Fibroblast of skin of abdomen (primary cell): ENCODE measurements around the gene NUP54.

Experiments used
- DNase-seq: peaks from one replicate; pipeline ENCODE4 v3.0.0-alpha.2; 2013

The NUP54 gene

DNA sequence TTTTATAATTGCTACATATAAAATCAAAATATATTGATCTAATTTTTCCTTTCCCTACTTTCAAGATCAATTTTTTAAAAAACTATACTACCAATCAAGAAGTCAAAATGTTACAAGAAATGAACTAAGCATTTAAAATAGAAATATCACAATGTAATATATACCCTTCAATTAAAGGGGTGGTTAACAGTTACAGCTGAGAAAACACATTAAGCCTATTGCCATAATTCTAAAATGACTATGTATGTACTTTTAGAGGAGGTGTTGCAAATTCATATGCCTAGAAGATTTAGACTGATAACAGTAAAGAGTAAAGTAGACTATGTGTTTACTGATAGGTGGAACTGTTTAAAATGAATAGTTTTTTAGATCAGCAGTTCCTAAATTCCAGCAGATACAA lies 3.7 kb downstream of the NUP54 start:
- no peak for DNase-seq

DNA sequence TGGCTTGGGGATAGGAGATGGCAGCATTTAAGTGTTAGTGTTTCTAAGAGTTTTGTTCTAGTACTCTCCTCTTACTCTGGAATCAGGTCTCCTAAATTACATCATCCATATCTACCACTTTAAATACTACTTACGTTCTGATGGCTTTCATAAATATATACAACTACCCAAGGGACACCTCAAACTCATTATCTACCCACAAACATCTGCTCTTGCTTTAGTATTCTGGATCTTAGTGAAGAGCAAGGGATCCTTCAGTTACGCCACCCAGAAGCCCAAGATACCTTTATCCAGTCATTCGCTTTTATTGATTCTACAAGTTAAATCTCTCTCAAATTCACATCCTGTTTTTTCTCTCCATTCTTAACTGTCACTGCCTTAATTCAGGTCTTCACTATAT lies 7.0 kb downstream of the NUP54 start:
- DNase-seq: no peak

DNA sequence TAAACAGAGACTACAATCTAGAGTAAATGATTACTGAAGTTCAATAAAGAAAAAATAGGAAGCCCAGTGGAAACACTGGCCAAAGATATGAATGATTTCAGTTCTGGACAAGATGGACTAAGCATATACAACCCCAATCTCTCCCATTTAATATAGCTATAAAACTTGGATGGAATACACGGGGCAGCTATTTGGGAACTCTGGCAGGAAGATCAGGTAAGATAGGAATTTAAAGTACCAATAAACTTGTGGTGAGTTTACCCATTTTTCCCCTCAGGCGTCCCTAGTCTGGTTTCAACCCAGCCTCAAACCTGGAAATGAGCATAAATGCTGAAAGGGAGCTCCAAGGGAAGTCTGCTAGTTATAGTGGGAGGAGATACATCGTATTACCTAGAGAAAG lies 20.4 kb downstream of the NUP54 start:
- no peak for DNase-seq

DNA sequence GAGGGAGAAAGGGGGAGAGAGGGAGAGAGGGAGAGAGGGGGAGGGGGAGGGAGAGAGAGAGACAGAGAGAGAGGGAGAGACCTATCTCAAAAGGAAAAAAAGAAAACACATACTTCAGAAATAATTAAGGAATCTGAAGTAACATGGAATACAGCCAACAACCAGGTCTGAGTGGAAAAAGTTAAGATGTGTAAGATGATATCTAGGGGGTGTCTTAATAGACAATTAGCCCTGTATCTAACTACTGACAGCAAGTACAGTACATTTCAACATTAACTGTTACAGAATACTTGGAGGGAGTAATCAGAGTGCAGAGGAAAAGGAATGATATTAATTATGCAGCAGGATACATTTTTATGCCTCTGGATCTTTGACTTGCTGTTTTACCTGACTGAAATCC lies 22.4 kb downstream of the NUP54 start:
- DNase-seq: no peak

DNA sequence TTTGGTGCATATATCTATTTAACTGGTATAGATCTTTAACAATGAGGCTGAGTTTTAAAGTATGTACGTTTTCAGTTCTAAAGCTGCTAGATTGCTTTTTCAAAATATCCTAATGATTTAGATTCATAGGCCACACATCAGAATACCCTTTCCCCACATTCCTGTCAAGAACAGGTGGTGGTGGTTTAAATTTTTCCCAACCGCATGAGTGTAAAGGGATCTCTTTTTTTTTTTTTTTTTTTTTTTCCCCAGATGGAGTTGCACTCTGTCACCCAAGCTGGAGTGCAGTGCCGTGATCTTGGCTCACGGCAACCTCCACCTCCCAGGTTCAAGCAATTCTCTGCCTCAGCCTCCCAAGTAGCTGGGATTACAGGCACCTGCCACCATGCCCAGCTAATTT lies 28.0 kb downstream of the NUP54 start:
- no peak for DNase-seq

DNA sequence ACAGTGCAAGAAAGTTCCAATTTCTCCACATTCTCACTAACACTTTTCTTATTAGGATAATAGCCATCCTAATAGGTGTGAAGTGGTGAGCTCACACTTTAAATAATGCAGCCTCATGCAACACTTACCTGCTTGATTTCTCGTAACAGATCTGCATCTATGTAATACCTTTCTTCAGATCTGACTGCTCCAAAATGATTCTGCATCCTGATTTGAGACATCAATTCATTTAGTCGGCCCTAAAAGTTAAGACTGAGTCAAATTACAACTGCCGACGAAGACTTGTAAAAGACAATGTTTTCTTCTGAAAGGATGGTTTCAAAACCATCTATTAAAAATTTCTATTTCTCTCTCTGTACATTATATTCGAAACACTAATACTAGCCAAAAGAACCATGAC lies 30.7 kb downstream of the NUP54 start:
- no peak for DNase-seq

DNA sequence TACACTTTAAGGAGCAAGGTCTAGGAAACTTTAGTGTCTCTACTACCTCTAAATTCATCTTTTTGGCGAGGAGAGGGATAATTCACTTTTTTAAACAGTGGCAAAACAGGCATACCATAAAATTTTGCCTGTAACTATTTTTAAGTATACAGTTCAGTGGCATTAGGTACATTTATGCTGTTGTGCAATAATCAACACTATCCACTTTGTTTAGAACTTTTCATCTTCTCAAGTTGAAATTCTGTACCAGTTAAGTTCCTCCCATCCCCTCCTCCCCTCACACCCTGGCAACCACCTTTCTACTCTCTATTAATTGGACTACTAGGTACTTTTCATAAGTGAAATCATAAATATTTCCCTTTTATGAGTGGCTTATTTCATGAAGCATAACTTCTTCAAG lies 31.4 kb downstream of the NUP54 start:
- no peak for DNase-seq

DNA sequence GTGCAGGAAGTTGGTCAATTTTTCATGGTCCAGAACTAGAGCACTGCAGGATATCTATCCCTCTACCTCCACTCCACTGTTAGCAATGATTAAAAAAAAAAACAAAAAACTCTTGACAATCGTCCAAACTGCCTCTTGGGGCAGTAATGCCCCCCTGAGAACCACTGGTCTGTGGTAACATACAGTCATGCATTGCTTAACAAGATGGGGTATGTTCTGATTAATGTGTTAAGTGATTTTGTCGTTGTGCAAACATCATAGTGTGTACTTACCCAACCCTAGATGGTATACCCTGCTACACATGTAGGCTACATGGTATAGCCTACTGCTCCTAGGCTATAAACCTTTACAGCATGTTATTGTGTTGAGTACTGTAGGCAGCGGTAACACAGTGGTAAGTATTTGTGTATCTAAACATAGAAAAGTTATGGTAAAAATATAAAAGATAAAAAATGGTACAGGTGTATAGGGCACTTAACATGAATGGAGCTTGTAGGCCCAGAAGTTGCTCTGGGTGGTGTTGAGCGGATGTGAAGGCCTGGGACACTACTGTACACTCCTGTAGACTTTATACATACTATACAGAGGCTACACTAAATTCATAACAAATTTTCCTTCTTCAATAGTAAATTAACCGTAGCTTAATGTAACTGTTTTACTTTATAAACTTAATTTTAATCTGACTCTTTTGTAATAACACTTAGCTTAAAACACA lies 39.6 kb downstream of the NUP54 start:
- peak; percentile 4 for DNase-seq

DNA sequence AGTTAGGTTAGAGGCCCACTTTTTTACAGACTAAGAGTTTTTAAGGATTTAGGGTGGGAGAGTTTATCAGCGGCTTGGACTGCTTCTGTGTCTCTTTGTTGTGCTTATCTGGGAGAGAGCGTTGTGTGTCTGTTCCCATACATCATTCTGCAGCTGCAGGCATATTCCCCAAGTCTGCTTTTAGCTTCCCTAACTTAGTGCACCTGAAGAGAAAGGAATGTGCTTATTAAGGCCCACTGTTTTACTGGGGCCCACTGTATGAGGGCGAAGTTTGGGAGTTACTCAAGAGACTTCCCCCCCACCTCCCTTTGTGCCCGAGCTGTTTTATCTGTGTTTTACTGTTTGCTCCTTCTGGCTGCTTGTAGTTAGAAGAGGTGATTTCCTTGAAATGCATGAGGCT lies 41.8 kb downstream of the NUP54 start:
- no peak for DNase-seq

DNA sequence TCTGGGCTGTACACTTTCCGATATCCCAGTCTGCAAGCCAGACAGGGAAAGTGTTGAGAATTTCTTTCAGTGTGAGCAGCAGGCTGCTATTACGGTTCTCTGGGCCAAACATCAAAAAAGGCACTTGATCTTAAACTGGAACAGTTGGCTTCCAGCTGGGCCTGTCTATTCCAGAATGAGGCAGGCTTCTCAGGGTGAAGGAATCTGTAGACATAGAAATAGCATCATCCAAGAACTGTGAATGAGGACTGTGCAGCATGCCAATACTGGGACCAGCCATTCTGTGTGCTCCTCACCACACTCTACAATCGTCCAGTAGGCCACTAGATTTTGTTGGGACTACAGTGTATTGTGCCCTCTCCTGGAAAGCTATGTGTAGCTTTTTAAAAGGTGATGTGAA lies 42.5 kb downstream of the NUP54 start:
- no peak for DNase-seq

DNA sequence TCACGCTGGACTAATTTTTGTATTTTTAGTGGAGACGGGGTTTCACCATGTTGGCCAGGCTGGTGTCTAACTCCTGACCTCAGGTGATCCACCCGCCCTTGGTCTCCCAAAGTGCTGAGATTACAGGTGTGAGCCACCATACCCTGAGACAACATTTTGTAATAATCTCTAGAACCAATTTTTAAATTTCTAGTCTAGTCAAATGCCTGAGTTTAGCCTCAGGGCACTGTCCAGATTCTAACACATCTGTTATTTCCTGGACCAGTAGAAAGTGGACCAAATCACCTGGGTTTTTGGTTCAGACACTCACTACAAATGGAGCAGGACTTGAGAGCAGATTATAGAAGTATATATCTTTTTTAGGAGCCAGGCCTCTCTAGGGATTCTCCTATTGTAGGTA lies 52.1 kb downstream of the NUP54 start:
- DNase-seq: no peak

DNA sequence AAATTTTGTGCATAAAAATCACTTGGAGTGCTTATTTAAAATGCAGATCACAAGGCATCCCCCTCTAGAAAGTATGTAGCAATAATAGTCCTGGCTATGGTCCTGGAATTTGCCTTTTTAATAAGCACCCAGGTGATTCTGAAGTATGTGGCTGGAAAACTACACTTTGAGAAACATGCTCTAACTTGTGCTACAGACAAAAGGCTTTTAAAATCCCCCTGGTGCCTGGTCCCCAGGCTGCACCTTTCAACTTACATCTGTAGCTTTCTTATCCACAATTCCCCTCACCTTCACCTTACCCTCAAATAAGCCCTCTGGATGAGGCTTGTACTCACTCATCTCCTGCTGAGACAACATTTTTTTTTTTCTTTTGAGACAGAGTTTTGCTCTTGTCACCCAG lies 52.6 kb downstream of the NUP54 start:
- DNase-seq: no peak

DNA sequence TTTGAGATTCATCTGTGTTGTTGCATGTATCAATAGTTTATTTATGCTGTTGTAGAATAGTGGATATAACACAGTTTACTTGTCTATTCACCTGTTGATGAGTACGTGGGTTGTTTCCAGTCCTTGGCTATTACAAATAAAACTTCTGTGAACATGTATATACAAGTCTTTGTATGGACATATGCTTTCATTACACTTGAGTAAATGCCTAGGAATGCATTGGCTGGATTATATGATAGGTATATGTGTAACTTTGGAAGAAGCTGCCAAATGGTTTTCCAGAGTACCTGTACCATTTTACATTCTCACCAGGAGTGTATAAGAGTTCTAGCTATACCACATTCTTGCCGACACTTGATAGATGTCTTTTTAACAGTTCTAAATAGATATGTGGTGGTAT lies 57.1 kb downstream of the NUP54 start:
- DNase-seq: no peak

DNA sequence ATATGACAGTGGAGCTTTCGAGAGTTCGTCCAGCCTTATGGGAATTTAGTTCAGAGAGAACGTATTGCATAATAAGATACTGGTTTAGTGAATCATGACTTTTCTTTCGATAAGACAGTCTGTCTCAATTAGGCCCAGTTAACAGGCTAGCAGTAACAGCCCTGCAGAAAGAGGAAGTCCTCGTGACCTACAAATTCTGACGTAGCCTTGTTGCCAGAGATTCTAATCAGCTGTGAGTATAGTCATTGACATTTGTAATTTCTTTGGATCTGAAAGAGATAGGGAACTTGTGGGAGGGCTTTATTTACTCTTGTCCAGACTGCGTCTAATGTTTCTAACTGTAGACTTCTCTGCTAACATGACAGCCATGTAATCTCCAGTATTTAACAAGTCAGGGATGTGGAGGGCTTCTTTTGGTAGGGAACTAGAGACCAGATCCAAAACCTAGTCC lies 57.9 kb downstream of the NUP54 start:
- DNase-seq: peak; percentile 75

DNA sequence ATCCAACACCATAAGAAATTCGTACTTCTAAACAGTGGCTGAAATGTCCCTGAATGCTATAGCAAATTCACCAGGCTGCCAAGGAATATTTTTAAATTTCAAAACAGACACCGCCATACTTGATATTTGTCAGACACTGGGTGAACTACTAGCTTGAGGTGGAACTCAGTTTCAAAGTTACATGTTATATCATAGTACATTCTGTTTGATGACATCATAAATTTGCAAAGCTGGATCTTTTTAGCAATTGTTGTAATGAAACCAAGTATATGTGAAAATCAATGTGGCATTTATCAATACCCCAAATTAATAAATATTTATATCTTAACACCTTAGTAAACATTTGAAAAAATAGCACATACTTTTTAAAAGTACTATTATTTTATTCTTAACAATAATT lies 59.5 kb downstream of the NUP54 start:
- no peak for DNase-seq

DNA sequence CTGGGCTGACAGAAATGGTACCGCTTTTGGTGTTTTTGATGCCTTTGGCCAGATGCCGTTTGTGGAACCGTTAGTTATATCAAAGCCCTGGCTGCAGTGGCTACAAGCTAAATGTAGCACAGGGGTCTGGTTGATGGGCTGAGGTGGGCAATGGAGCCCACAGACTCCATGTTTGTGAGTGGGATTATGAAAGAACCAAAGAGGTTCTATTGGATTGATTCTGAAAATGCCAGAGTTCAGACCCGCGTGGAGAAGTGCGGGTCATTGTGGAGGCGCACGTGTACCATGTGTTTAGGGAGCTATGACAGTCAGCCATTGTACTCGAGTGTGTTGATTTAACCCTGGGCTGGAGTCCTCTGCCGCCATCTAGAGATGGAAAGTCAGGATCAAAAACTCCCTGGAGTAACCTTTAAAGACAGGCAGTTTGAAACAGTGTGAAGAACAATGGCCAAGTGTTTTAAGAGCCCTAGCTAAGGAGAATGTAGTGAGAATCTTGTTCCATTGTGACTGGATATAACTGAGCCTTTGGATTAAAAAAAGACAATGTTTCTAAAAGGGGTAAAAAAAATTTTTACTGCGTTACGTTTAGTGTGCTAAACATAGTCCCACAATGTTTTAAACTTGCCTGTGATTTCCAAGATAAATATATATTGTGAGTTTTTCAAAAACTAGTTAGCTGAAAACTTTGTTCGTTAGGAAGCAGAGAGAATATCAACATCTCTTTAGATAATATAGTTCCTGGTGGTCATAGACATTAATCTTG lies 61.0 kb downstream of the NUP54 start:
- DNase-seq: peak; percentile 43

DNA sequence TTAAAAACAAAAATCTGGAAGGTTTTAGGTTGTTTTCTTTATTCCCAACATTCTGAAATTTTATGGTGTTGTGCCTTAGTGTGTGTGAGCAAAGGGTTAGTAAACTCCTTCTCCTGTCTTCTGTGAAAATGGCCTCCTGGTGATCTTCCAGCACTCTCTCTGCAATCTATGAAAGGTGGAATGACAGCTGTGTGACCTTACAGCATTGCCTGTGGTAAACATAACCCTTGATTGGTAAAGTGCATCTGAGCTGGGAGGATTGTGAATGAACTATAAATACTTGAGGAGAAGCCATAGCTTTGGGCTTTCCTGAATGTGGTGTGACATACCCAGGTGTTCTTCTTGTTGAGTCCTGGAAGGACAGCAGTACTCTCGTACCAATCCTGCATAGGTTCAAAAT lies 63.7 kb downstream of the NUP54 start:
- DNase-seq: no peak

DNA sequence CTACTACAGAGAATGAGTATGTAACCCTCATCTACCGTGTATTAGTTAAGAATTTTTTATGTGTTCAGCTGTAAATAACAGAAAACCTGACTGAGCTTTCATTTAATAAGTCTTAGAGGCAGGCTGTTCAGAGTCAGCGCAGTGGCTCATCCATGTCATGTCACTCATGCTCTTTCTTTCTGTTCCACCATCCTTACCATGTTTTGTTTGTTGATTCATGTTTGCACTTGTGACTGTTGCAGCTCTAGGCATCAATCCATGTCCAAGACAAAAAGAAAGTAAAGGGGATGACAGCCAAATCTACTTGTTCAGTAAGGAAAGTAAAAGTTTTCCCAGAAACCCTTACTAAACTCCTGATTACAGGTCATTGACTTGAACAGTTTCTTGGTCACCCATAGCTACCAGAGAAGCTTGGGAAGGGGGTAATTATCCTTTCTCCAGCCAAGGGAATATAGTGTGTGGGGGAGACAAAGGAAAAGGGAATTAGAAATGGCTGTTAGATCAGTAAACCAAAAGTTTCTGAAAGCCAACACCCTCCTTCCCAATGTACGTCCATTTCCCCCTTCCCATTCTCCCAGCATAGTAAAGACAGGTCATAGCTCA lies 64.7 kb downstream of the NUP54 start:
- DNase-seq: no peak

DNA sequence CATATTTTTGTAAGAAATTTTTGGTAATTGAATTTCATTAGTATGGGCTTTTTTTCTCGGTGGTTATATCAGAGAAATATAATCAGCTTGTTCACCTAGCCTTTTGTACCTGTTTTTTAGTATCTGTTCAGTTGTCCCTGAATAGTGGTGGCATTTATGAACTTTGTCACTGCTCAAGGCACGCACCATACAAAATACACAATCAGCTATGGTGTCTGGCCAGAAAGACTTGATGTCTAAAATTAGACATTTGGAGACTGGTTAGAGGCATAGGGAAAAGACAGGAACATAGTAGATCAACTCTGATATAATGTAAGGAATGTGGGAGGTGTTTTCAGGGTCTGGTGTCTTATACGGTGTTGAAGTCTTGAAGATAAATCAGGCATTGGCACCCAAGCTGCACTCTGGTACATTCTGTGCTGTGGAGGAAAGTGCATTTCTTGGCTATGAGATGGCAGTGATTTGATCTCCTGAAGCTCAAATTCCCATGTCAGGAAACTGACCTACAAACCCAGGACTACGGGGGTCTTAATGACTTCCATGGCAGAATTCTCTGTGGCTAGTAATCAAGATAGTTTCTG lies 70.1 kb downstream of the NUP54 start:
- DNase-seq: peak; percentile 2

DNA sequence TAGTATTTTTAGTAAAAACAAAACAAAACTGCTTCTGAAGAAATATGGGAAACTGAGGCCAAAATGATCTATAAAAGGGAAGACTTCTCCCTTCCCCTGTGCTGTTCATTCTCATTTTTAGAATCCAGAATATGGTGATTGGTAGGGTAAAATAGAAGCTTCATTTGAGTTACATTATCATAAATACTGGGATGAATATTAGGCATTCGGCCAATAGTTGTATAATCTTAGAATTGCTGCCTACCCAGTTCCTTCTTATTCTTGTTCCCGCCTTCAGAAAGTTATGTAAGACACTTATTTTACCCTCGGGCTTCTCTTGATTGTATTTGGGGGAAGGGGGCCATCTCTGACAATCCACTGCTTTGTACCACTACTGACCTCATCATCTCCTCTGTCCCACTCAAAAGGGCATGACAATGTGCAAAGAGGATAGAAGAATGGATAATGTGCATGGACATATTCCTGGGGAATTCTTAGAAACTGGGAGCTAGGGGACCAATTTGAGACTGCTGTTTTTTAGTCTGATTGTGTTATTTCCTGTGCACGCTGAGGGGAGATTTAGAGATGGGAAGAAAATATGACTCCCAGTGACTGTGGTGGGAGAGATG lies 73.1 kb downstream of the NUP54 start:
- DNase-seq: no peak

DNA sequence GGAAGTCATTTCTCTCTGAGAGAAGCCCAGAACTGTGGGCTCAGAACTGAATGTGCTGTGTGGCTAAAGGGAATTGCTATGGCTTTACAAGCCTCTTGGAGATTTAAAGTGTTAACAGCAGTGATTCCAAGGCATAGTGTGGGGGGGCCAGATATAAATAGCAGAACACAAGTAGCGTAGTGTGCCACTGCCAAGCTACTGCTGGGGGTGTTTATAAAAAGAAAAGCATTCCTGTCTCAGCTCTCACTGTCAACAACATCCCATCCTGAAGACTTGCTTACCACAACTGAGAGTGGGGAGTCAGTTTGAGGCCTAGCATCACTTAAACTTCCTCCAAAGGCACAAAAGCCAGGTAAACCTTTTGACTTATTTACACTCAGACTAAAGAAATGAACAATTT lies 73.7 kb downstream of the NUP54 start, which contains the start of gene ART3:
ART3 (plus strand) TSS at position 242 of the 400 bp plus-strand sequence. CDS start 1,181 bp downstream, outside the sequence.
- DNase-seq: no peak

DNA sequence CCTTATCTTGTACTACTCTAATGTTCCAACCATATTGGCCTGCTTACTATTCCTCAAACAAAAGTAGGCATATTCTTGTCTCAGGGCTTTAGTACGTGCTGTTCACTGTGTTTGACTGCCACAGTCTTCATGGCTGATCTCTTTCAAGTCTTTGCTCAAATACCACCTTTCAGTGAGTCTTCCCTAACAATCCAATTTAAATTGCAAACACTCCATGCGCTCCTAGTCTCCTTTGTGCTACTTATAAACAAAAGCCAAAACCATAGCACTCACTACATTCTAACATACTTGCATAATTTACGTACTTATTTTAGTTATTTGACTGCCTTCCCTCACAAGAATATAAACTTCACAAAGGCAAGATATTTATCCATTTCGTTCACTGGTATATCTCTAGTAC lies 75.4 kb downstream of the NUP54 start:
- no peak for DNase-seq
